ENCODE results near the gene EXOC3L1.

GRCh38 chr16:67196881-67197280 lies 6.9 kb upstream of the EXOC3L1 start:
- TF ChIP-seq CTCF (IDR thresholded peaks at IDR 0.05) (no peak), JUN (CRISPR knock-in tag; IDR thresholded peaks at IDR 0.05) (no peak), GABPB1 (CRISPR knock-in tag; IDR thresholded peaks at IDR 0.05) (no peak), NR3C1 (CRISPR knock-in tag; conservative IDR thresholded peaks at IDR 0.05; ENCODE audit: low read depth) (no peak), ATF2 (CRISPR knock-in tag; IDR thresholded peaks at IDR 0.05; ENCODE audit: borderline replicate concordance, low read depth) (no peak), FOXJ3 (CRISPR knock-in tag; IDR thresholded peaks at IDR 0.05; ENCODE audit: borderline replicate concordance) (no peak), FOXK1 (CRISPR knock-in tag; IDR thresholded peaks at IDR 0.05) (no peak)
